Osteocyte (in vitro differentiated cells): ENCODE results near the gene TET2. TPM values are rescaled to one million over a fixed set of nuclear protein-coding genes. Genes with fewer than 3 reads are reported as not detected.
"Not testable (repeated sequence)": the region's sequence is repeated elsewhere in the genome, so short reads cannot be mapped to it uniquely, and the experiment has no call there.

ENCODE experiments used
- DNase-seq: peaks from one replicate; pipeline ENCODE4 v3.0.0; 2021; ENCODE audit warnings: mixed read lengths; ENCODE audit not compliant: unreplicated experiment; ENCODE audit errors: extremely low spot score
- H3K27ac Mint-ChIP-seq: one replicate; pipeline ENCODE4 v1.8.0; 2021; ENCODE audit warnings: mild to moderate bottlenecking, mixed read lengths; ENCODE audit not compliant: unreplicated experiment
- H3K27me3 Mint-ChIP-seq: one replicate; pipeline ENCODE4 v1.8.0; 2021; ENCODE audit warnings: mixed read lengths; ENCODE audit not compliant: unreplicated experiment
- H3K36me3 Mint-ChIP-seq: one replicate; pipeline ENCODE4 v1.8.0; 2021; ENCODE audit warnings: mixed read lengths; ENCODE audit not compliant: unreplicated experiment
- H3K4me1 Mint-ChIP-seq: one replicate; pipeline ENCODE4 v1.8.0; 2021; ENCODE audit warnings: mixed read lengths; ENCODE audit not compliant: unreplicated experiment
- H3K4me3 Mint-ChIP-seq: one replicate; pipeline ENCODE4 v1.8.0; 2021; ENCODE audit warnings: mild to moderate bottlenecking, moderate library complexity, mixed read lengths; ENCODE audit not compliant: unreplicated experiment
- H3K9me3 Mint-ChIP-seq: one replicate; pipeline ENCODE4 v1.8.0; 2021; ENCODE audit warnings: mixed read lengths; ENCODE audit not compliant: unreplicated experiment
- CTCF ChIP-seq: fragments of 200-600 bp; sonication (generic); IDR thresholded peaks from 2 replicates; pipeline ENCODE4 v1.5.0; 2021; ENCODE audit warnings: antibody characterized with exemption, mild to moderate bottlenecking, moderate library complexity
- total RNA-seq: library from RNA; stranded (reverse); gene quantifications from 2 replicates; pipeline ENCODE4 v1.2.1, GENCODE V29; 2021

Gene TET2
- total RNA-seq, 1 donor from 2014 or later = 23.7 TPM

- Mint-ChIP-seq H3K36me3 (peaks cover 1% of the 10 kb centered on the region), H3K4me3 (no peak overlapping the region), H3K9me3 (peaks cover 14% of the 10 kb centered on the region), H3K27ac (no peak overlapping the region), H3K27me3 (no peaks in the 10 kb centered on the region), H3K4me1 (peaks cover 5% of the 10 kb centered on the region)
- DNase-seq = no peak
- TF ChIP-seq CTCF = no peak
Observed at GRCh38 chr4:105288121-105288520, 141.4 kb downstream of the TET2 start.

GRCh38 chr4:105291925-105292324 lies 145.2 kb downstream of the TET2 start:
- peaks cover 10% of the 10 kb centered on the region for H3K9me3 Mint-ChIP-seq
- no peak overlapping the region for H3K27ac Mint-ChIP-seq
- peaks cover 1% of the 10 kb centered on the region for H3K36me3 Mint-ChIP-seq
- DNase-seq = no peak
- TF ChIP-seq CTCF = no peak
- no peak overlapping the region for H3K4me3 Mint-ChIP-seq
- no peaks in the 10 kb centered on the region for H3K4me1 Mint-ChIP-seq
- H3K27me3 Mint-ChIP-seq = no peaks in the 10 kb centered on the region

- Mint-ChIP-seq H3K4me1 (no peaks in the 10 kb centered on the region), H3K27me3 (no peaks in the 10 kb centered on the region)
- no peak for TF ChIP-seq CTCF
Observed at GRCh38 chr4:105293360-105293759, 146.7 kb downstream of the TET2 start.

GRCh38 chr4:105296672-105297071 lies 150.0 kb downstream of the TET2 start:
- no peak overlapping the region for H3K4me3 Mint-ChIP-seq
- no peak overlapping the region for H3K27ac Mint-ChIP-seq
- peaks cover 5% of the 10 kb centered on the region for H3K27me3 Mint-ChIP-seq

More at GRCh38 chr4:105293360-105293759, 146.7 kb downstream of the TET2 start:
- Mint-ChIP-seq H3K27ac (no peak overlapping the region), H3K36me3 (no peaks in the 10 kb centered on the region), H3K4me3 (no peak overlapping the region), H3K9me3 (peaks cover 8% of the 10 kb centered on the region)
- no peak for DNase-seq

GRCh38 chr4:105299027-105299426 lies 152.4 kb downstream of the TET2 start:
- not testable (repeated sequence) for H3K27me3 Mint-ChIP-seq, H3K4me1 Mint-ChIP-seq, H3K27ac Mint-ChIP-seq, H3K4me3 Mint-ChIP-seq, H3K36me3 Mint-ChIP-seq, DNase-seq
- H3K9me3 Mint-ChIP-seq = peaks cover 40% of the 10 kb centered on the region

More at GRCh38 chr4:105296672-105297071, 150.0 kb downstream of the TET2 start:
- no peak for TF ChIP-seq CTCF
- DNase-seq = no peak
- Mint-ChIP-seq H3K4me1 (no peaks in the 10 kb centered on the region), H3K36me3 (no peaks in the 10 kb centered on the region), H3K9me3 (peaks cover 26% of the 10 kb centered on the region)

- H3K9me3 Mint-ChIP-seq = peaks cover 43% of the 10 kb centered on the region
- DNase-seq = no peak
- no peak for TF ChIP-seq CTCF
- H3K27me3 Mint-ChIP-seq = peaks cover 5% of the 10 kb centered on the region
- no peaks in the 10 kb centered on the region for H3K36me3 Mint-ChIP-seq
- H3K4me1 Mint-ChIP-seq = no peaks in the 10 kb centered on the region
- H3K4me3 Mint-ChIP-seq = no peak overlapping the region
- no peak overlapping the region for H3K27ac Mint-ChIP-seq
Observed at GRCh38 chr4:105304085-105304484, 157.4 kb downstream of the TET2 start.
